Activated CD4-positive, alpha-beta T cell treated with anti-CD3 and anti-CD28 coated beads, Interleukin-2, amount 50 U/mL, for 1 hour (primary cell): Measurements from ENCODE around the gene ANKRD7.
"Not testable (repeated sequence)": the region's sequence is repeated elsewhere in the genome, so short reads cannot be mapped to it uniquely, and the experiment has no call there.

ENCODE experiments used
- DNase-seq: peaks from one replicate; pipeline ENCODE4 v3.0.0-alpha.2; 2020

Gene ANKRD7

DNA sequence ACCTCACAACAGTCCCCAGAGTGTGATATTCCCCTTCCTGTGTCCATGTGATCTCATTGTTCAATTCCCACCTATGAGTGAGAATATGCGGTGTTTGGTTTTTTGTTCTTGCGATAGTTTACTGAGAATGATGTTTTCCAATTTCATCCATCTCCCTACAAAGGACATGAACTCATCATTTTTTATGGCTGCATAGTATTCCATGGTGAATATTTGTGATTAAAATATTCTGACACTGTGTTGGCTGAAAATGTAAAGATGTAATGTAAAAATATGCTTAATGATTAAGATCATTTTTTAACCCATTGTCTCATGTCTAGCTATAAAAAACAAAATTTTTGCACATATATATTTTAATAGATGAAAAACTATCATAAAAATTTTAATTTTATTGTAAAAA is 15.8 kb downstream of the ANKRD7 start:
- not testable (repeated sequence) for DNase-seq

DNA sequence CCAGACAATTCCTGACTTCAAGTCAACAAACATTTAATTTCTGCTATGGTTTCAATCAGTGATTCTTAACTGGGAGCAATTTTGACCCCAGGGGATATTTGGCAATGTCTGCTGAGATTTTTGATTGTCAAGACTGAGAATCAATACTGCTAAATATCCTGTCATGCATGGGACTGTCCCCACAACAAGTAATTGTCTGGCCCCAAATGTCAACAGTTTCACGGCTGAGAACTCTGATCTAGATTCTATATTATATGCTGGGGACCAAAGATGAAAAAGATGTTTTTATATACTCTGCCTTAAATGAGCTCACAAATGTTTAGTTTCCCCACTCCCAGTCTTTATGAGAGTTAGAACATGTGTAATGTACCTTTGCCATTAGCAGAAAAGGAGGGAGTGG is 19.2 kb downstream of the ANKRD7 start:
- DNase-seq, result no peak

DNA sequence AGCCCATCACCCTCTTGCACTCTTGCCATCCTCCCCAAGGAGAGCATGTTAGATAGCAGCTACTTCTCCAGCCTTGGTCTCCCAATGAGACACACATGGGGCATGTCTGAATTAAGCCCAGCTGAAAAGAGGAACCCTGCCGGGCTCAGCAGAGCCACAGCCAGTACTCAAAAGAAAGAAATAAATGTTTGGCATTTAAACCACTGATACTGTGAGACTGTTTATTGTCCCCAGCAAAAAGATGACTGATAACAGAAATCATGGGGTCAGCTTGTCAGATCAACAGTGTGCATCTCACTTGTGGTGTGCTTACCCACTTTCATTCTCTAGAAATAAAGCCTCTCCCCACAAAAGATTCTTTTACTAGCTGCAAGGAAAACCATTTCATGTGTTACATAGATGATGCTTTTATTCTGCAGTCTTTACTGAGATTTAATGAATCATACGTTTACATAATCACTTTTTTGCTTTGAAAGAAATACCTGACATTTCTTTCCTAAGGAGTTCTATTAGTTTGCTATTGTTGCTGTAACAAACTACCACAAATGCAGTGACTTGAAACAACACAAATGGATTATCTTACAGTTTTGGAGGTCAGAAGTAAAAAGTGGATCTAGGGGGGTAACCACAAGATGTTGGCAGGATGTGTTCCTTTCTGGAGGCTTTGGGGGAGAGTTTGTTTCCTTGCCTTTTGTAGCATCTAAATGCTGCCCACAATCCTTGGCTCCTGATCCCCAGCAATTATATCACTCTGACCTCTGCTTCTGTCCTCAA is 20.9 kb downstream of the ANKRD7 start:
- no peak for DNase-seq

DNA sequence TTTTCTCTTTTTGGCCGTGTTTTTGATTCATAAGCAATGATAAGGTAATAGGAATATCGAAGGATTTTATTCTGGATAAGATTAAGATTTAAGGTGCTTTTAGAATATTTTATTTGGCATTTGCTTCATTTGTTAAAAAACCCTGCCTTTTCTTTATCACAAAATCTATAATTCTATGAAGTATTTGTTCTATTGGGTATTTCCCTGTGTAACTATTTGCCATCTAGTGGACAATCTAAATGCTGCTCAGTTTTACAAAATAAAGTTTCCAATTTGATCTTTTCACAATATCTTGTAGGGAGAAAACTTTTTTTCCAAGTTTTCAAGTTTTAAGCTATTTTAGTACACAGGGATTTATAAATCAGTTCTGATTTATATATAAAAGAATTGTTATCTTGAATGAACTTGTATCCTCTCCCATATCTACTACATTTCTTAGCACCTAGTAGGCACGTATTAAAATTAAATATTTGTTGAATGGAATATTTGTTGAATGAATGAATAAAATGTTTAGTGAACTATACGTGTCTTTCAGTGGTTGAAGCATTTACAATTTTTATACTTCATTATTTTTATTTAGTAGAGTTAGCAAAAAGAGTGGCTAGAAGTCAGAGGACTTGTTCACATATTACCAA is 26.5 kb downstream of the ANKRD7 start:
- no peak for DNase-seq

DNA sequence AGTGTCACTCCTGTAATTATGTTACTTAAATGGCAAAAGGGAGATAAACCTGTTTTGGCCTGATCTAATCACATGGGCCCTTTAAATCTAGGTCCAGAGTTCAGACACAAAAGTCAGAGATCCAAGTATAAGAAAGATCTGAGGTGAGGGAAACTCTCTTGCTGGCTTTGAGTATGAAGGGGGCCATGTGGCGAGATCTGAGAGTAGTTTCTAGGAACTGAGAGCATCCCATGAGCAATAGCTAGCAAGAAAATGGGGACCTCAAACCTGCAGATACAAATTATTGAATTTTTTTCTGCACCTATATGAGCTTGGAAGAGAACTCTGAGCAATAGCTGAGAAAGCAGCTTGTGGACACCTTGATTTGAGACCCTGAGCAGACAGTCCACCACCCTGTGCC is 27.6 kb downstream of the ANKRD7 start:
- no peak for DNase-seq

DNA sequence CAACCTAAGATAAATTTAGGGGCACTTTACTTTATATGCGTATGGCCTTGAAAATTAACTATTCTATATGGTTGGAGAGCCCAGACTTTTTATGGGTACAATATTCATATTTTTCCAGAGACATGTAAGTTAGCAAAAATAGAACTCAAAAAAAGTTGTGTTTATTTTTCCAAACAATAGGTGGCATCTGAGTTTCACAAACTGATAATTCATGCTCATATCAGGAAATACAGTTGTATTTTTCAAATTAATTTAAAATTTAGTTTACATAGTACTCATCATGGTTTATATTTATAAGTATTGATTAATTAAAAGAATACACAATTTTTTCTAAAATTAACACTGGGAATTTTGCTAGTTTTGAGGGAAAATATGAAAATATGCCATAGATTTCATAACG is 34.6 kb downstream of the ANKRD7 start:
- DNase-seq, result no peak

DNA sequence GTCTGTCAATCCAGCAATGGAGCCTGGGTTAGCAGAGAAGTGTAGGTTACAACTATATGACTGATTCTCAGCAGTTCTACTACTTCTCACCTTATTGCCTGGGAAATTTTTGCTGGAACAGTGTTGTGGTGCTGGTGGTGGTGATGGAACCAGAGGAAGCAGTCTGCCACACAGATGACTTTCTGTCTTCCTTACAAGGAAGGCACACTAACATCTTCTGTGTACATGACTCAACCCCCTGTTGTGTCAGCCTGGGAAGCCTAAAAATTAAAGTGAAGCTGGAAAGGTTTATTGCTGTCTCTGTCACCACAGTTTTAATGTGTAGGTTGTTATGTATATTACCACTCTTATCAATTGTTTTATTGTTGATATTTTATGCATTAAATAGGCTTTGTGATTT is 40.3 kb downstream of the ANKRD7 start:
- DNase-seq, result no peak

DNA sequence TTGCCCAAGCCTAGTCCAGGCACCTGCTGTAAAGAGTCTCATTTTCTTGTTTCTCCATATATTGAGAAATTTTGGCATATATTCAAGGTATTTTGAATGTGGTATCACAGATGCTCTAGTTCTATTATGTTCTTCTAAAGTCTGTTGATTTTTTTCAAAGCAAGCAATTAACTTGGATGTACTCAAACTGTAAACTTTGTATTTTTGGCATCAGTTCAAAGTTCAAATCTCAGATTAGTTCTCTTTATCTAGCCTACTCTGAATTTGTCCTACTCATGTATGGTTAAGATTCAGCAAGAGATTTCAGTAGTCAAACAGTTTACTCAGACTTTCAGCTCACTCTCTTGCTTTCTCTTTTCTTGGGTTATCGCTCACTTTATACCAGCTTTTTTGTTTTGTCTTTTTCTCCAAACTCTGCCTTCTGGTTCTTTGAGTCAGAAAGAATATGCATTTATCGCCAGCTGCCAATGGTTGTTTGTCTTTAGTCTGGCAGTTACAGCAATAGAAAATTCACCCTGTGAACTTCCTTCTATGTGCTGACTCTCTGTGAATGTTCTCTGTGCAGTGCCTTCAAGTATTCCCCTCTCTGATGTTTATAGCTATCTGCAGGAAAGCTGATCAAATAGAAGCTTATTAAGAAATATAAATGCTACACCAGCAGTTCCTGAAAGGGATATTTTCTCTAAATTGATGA is 56.0 kb downstream of the ANKRD7 start:
- no peak for DNase-seq

DNA sequence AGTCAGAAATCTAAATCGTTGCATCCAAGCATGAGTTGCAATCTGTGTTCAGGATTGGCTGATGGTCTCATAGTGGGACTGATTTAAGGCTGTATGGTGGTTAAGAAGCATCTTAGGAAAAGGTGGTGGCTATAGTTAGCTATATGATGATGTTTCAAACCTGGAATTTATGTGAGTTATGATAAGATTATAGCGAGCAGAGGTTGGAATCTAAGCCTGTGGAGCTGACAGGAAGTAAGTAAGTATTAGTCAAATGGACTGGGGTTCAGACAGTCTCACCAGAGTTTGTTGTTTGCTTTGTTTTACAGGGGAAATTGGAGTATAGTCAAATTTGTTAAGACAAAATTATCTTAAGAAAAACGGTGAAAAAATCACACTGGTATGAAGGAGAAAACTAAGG is 56.7 kb downstream of the ANKRD7 start:
- DNase-seq, result no peak

DNA sequence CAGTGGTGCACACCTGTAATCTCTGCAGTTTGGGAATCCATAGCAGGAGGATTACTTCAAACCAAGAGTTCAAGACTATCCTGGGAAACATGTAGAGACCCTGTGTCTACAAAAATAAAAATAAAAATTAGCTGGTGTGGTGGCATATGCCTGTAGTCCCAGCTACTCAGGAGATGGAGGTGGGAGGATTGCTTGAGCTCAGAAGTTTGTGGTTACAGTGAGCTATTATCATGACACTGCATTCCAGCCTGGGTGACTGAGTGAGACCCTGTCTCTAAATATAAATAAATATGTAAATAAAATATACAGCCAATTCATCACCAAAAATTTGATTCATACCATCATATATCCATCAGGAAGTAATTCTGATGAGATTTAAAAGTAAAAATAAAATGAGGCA is 60.9 kb downstream of the ANKRD7 start:
- no peak for DNase-seq

DNA sequence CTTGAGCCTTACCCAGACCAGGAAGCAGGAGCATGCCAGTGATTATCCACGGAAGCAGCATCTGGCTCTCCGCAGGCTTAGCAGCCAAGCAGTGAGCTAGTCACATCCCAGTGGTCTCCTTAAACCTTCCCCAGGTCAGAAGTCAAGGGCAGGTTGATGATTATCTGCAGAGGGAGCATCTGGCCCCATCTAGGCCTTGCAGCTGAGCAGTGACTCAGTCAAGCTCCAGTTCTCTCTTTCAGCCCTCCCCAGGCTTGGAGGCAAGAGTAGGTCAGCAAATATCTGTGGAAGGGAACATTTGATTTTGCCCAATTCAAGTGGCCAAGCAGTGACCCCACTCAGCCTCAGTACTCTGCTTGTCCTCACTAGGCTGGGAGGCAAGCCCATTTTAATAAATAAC is 61.6 kb downstream of the ANKRD7 start:
- no peak for DNase-seq

DNA sequence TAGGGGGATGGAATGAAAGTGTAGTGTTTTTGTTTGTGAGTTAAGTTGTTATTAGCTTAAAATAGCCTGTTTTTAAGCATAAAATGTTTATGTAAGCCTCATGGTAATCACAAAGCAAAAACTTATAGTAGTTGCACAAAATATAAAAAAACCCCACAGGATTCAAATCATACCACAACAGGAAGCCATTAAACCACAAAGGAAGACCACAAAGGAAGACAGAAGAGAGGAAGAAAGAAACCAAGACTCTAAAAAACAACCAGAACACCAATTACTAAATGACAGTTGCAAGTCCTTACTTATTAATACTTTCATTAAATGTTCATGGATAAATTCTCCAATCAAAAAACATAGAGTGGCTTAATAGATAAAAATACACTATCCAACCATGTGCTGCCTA is 63.6 kb downstream of the ANKRD7 start:
- DNase-seq, result no peak

DNA sequence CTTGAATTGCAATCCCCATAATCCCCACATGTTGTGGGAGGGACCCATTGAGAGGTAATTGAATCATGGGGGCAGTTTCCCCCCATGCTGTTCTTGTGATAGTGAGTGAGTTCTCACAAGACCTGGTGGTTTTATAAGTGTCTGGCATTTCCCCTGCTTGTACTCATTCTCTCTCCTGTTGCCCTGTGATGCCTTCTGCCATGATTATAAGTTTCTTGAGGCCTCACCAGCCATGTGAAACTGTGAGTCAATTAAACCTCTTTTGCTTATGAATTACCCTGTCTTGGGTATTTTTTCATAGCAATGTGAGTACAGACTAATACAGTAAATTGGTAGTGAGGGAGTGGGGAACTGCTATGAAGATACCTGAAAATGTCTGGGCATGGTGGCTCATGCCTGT is 65.0 kb downstream of the ANKRD7 start:
- no peak for DNase-seq
